MM.1S (cell line): ENCODE measurements around the gene ATE1.

Source experiments
- EZH2 ChIP-seq: fragments of 300-600 bp; sonication (generic); optimal IDR thresholded peaks from 2 replicates; pipeline ENCODE3; 2017; ENCODE audit warnings: low read depth, mild to moderate bottlenecking, antibody characterized with exemption, low read length, mixed read lengths
- EZH2phosphoT487 ChIP-seq: fragments of 300-600 bp; sonication (generic); IDR thresholded peaks from 2 replicates; pipeline ENCODE4 v1.6.1; 2018; ENCODE audit warnings: antibody characterized with exemption, low read length
- TF ChIP-seq, protein P1 (sequence below): fragments of 300-600 bp; sonication (generic); IDR thresholded peaks from 2 replicates; pipeline ENCODE4 v1.5.1; 2016; ENCODE audit warnings: antibody characterized with exemption, low read length, mixed read lengths

DNA sequence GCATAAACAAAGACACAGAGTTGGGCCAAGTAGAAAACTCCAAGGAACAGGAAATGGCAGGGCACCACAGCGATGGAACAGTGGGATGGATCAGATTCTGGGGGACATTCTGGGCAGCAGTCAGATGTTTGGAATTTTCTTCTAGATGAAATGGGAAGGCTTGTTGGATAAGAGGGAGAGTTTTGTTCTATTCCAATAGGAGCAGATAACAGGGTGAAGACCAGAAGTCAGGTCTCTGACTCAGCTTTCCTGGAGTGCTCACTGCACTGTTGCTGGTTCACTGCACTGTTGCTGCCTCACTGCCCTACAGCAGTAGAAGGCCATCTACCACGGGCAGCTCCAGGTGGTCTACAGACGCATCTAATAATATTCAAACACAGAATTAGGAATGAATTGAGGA, 135.6 kb downstream of the ATE1 start:
- TF ChIP-seq, protein P1, sequence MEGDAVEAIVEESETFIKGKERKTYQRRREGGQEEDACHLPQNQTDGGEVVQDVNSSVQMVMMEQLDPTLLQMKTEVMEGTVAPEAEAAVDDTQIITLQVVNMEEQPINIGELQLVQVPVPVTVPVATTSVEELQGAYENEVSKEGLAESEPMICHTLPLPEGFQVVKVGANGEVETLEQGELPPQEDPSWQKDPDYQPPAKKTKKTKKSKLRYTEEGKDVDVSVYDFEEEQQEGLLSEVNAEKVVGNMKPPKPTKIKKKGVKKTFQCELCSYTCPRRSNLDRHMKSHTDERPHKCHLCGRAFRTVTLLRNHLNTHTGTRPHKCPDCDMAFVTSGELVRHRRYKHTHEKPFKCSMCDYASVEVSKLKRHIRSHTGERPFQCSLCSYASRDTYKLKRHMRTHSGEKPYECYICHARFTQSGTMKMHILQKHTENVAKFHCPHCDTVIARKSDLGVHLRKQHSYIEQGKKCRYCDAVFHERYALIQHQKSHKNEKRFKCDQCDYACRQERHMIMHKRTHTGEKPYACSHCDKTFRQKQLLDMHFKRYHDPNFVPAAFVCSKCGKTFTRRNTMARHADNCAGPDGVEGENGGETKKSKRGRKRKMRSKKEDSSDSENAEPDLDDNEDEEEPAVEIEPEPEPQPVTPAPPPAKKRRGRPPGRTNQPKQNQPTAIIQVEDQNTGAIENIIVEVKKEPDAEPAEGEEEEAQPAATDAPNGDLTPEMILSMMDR, result no peak
- no peak for TF ChIP-seq EZH2
- TF ChIP-seq EZH2phosphoT487, result no peak
